WTC11 (cell line): ENCODE measurements around the gene CSTPP1.
"Not testable (repeated sequence)": the region's sequence is repeated elsewhere in the genome, so short reads cannot be mapped to it uniquely, and the experiment has no call there.

Experiments used
- ATF2 ChIP-seq: sonication (generic); formaldehyde crosslinking; IDR thresholded peaks from 2 replicates; pipeline ENCODE4 v1.8.1; 2022; ENCODE audit warnings: low read depth, missing genetic modification reagents, borderline replicate concordance
- ATF6 ChIP-seq: sonication (generic); formaldehyde crosslinking; IDR thresholded peaks from 2 replicates; pipeline ENCODE4 v1.8.1; 2023; ENCODE audit warnings: mild to moderate bottlenecking, missing genetic modification reagents
- CTCF ChIP-seq: fragments of 200-600 bp; IDR thresholded peaks from 2 replicates; pipeline ENCODE4 v1.8.0; 2022; ENCODE audit warnings: antibody characterized with exemption
- FOXJ3 ChIP-seq: sonication (generic); formaldehyde crosslinking; IDR thresholded peaks from 2 replicates; pipeline ENCODE4 v1.9.0; 2021; ENCODE audit warnings: missing genetic modification reagents, mild to moderate bottlenecking, borderline replicate concordance
- KAT7 ChIP-seq: sonication (generic); formaldehyde crosslinking; IDR thresholded peaks from 2 replicates; pipeline ENCODE4 v1.8.1; 2023; ENCODE audit warnings: missing genetic modification reagents, mild to moderate bottlenecking, borderline replicate concordance
- SP1 ChIP-seq: sonication (generic); formaldehyde crosslinking; conservative IDR thresholded peaks from 2 replicates; pipeline ENCODE4 v1.8.1; 2022; ENCODE audit warnings: missing genetic modification reagents
- TCF7 ChIP-seq: sonication (generic); formaldehyde crosslinking; IDR thresholded peaks from 2 replicates; pipeline ENCODE4 v1.8.0; 2022; ENCODE audit warnings: mild to moderate bottlenecking, low read depth, missing genetic modification reagents, moderate library complexity
- USF2 ChIP-seq: sonication (generic); formaldehyde crosslinking; IDR thresholded peaks from 2 replicates; pipeline ENCODE4 v1.8.1; 2023; ENCODE audit warnings: mild to moderate bottlenecking, missing genetic modification reagents, moderate library complexity
- ZNF512 ChIP-seq: sonication (generic); formaldehyde crosslinking; IDR thresholded peaks from 2 replicates; pipeline ENCODE4 v1.8.1; 2022; ENCODE audit warnings: missing genetic modification reagents, borderline replicate concordance

GRCh38 chr11:47080775-47081174 is 144.2 kb downstream of the CSTPP1 start:
- not testable (repeated sequence) for TF ChIP-seq CTCF; ATF6 (CRISPR knock-in tag); USF2 (CRISPR knock-in tag); SP1 (CRISPR knock-in tag); FOXJ3 (CRISPR knock-in tag); ZNF512 (CRISPR knock-in tag); KAT7 (CRISPR knock-in tag); TCF7 (CRISPR knock-in tag); ATF2 (CRISPR knock-in tag)
